HG03469 (cell line): Measurements from ENCODE around the gene HLA-E.
"Not testable (repeated sequence)": the region's sequence is repeated elsewhere in the genome, so short reads cannot be mapped to it uniquely, and the experiment has no call there.

Source experiments
- ATAC-seq: cut with Tn5 transposase; IDR thresholded peaks from one replicate; pipeline ENCODE4 v1.9.1; 2021; ENCODE audit warnings: mild to moderate bottlenecking, moderate library complexity, moderate number of reproducible peaks; ENCODE audit not compliant: unreplicated experiment

HLA-E gene

DNA sequence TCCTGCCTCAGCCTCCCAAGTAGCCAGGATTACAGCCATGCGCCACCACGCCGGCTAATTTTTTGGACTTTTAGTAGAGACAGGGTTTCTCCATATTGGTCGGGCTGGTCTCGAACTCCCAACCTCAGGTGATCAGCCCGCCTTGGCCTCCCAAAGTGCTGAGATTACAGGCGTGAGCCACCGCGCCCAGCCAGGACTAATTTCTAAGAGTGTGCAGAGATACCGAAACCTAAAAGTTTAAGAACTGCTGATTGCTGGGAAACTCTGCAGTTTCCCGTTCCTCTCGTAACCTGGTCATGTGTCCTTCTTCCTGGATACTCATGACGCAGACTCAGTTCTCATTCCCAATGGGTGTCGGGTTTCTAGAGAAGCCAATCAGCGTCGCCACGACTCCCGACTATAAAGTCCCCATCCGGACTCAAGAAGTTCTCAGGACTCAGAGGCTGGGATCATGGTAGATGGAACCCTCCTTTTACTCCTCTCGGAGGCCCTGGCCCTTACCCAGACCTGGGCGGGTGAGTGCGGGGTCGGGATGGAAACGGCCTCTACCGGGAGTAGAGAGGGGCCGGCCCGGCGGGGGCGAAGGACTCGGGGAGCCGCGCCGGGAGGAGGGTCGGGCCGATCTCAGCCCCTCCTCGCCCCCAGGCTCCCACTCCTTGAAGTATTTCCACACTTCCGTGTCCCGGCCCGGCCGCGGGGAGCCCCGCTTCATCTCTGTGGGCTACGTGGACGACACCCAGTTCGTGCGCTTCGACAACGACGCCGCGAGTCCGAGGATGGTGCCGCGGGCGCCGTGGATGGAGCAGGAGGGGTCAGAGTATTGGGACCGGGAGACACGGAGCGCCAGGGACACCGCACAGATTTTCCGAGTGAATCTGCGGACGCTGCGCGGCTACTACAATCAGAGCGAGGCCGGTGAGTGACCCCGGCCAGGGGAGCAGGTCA lies at the start of gene HLA-E:
Gene HLA-E (plus strand): TSS at position 429 of the 945 bp plus-strand sequence. CDS start 23 bp downstream, at position 452.
- ATAC-seq = peak; percentile 85

DNA sequence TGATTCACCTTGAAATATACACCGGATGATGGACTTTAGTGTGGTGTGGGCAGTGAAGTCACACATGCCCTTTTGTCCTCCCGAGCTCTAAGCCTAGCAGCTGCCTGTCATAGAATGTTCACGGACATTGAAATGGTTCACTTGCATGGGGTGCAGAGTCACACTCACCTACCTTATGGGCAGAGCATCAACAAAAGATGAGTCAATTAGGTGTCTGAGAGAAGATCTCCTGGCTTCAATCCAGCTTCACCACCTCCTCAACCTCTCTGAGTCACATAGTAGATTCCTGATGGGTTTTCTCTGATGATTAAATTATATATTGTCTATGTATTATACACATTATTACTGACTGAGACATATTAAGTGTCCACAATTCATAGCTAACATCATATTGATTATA lies 48.1 kb upstream of the HLA-E start:
- no peak for ATAC-seq

DNA sequence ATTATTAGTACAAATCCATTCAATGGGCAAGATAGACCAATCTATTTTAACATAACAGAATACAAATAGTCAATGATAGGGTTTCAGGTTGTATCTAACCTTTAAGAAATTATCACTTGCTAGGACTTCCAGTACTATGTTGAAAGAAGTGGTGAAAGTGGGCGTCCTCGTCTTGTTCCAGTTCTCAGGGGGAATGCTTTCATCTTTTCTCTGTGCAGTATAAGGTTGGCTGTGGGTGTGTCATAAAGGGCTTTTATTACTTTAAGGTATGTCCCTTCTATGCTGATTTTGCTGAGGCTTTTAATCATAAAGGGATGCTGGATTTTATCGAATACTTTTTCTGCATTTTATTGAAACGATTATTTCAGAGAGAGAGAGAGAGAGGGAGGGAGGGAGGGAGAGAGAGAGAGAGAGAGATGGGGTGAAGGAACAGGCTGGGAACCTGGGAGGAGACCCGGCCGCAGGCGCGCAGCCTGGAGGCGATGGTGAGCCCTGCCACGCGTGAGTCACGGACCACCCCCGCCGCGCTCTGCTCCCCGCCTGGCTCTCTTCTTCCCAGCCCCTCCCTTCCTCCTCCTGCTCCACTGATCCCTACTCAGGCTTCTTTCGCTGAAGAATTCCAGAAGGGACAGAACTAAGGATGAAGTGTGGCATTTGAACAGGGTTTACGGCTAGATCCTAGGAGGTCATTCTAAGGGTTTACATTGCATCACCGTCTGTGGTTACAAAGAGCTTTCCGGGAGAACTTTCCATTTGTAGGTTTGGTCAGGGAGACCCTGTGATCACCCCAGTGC lies 45.5 kb upstream of the HLA-E start:
- no peak for ATAC-seq

DNA sequence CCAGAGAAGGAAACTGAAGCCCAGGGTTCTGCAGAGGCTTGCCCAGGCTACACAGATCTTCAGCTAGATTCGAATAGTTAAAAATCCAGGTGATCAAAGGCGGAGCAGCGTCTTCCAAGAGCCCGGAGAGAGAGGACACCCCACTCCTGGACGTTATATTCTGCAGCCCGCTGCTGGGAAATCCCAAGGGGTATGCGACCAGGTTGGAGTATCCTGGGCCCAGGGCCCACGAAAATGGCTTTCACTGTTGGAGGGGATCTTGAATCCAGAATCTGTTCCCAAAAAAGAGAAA lies 44.9 kb upstream of the HLA-E start:
- ATAC-seq = no peak

DNA sequence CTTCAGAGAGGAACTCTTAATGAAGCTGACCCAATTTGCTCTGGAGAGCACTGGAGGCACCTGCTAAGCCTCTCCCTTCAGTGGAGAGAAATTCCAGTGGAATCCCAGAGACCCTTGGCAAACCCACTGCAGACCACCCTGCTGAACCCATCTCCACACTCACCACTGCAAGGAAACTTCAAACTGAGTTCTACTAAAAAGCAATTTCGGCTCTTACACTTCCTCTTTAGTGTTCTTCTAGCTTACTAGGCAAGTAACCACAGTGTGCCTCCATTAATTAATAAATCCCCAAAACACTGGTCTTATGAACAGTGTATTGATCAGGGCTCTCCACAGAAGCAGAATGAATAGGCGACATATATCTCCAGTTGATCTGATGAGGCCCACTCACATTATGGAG lies 43.0 kb upstream of the HLA-E start:
- no peak for ATAC-seq

DNA sequence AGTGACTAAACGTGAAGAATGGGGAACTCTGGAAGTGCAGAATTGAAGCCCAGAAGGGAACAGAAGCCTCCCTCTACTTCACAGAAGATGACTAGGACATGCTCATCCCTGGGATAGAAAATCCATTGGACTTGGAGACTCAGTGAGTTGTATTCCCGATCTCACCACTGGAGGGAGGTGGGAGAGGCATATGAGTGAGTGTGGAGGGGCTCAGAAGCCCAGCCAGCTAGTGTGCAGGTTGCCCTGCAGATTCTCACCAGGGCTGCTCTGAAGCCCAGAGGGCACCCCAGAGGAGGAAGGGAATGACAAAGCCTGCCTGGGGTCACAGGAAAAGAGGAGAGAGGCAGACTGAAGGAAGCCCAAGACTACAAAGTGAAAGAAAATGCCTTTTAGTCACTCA lies 42.1 kb upstream of the HLA-E start:
- ATAC-seq = no peak

DNA sequence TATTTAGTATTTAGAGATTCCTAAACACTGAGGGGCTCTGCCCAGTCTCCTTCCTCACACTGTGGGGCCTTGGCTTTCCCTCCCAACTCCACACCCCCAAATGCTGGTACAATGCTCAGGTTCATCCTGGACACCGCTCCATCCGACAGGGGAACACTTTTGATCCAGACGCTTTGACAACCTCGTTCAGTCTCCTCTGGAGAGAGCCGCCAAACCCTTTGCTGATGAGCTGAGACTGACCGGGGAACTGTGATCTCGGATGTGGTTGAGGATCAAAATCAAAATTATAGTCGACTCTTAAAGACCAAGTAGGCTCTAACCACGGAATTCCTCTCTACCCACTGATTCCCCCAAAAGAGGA lies 38.8 kb upstream of the HLA-E start:
- no peak for ATAC-seq

DNA sequence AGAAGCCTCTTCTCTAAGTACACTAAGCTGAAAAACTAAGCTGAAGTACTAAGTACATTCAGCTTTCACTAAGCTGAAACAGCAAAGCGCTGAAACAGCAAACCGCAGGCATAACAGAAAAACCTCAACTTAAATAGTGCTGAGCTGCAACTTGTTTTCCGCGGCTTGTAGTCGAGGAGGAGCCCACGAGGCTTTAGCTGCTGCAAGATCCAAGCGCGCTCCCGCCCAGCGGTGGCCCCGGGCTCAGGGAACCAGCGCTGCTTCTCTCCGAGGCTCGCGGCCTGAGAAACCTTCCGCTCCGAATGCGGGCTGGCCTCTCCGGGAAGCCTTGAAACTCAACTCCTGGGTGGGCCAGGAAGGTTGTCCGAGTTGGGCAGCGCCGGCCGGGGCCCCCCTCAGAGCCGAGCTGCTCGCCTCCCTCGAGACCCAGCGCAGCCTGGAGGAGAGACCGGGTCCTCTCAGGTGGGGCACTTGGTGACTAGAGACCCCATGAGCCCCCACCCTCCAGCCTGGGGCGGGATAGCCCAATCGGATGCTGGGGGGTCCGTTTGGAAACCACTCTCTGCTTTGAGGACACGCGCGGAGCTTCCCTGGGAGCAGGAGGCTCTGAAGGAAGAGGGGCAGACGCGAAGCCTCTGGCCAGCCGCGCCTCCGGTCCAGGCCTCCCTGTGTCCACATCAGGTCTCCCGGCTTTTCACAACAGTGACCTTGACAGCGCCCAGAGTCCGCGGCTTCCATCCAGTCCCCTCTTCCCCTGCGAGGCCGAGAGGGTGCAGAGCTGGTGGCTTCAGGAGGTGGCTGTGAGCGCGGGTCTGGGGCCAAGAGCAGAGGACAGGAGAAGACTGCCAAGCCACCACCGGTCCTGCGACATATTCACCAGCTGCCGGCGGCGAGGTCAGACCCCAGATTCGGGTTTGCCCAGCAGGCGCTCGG lies 38.1 kb upstream of the HLA-E start:
- ATAC-seq = no peak

DNA sequence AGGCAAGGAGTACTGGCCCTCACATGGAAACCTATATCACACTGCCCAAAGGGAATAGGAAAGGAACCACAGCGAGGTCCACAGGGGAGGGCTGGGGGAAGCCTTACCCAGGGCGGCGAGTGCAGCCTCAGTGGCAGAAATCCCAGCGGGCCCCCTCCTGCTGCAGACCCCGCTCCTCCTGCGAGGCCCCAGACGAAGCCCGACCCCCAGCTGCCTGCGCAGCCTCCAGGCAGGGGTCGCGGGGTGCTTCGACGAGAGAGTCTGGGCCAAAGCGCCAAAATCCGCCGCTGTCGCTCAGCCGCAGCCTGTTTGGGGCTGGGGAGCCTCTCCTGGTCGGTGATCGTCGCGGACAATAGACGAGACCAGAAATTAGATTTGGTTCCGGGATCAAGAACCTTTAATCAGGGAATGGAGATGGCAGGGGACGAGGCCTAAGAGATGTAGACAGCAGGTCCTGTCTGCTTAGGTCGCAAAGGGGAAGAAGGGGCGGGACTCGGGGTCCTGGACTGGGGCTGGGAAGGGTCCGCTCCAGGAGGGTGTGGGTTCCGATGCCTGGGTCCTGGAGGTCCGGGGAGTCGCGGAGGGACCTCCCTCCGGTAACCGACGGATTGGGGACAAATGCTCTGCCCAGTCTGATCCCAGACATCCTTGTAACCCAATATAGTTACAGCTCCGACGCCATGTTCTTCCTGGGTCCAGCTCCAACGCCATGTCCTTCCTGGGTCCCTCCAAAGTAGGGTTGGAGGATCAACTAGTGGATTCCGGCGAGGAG lies 36.4 kb upstream of the HLA-E start:
- ATAC-seq = no peak

DNA sequence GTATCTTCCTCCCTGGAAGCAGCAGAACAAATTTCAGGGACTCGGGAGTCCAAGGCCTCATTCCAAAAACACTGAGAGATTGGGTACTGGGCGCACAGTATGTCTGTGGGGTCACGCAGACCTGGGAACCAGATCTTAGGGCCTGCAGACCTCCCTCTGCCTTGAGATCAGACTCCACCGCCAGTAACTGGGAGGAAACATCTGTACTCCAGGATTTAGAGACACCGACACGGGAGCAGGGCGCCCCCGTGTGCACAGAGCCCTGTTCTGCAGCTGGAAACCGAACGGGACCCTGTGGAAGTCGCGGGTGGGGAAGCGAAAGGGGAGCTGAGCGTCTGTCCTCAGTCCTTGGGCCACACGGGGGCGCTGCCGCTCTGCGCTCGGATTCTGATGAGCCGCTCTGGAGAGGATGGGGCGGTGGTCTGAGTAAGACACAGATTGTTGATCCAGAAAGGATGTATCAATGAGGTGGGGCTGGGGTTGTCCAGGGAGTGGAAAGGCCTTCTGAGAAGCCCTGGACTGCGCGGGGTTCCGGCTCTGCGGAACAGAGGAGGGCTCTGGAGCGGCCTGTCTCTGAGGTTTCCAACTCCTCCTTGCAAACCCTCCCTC lies 35.7 kb upstream of the HLA-E start:
- no peak for ATAC-seq

DNA sequence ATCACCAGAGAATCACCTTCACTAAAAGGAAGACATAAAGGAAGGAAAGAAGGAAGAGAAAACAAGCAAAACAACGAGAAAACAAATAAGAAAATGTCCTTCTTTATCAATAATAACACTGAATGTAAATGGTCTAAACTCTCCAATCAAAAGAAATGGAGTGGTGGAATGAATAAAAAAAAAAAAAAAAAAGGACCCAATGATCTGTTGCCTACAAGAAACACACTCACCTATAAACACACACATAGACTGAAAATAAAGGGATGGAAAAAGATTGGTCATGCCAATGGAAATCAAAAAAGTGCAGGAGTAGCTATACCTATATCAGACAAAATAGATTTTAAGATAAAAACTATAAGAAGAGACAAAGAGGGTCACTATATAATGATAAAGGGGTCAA lies 30.2 kb upstream of the HLA-E start:
- no peak for ATAC-seq

DNA sequence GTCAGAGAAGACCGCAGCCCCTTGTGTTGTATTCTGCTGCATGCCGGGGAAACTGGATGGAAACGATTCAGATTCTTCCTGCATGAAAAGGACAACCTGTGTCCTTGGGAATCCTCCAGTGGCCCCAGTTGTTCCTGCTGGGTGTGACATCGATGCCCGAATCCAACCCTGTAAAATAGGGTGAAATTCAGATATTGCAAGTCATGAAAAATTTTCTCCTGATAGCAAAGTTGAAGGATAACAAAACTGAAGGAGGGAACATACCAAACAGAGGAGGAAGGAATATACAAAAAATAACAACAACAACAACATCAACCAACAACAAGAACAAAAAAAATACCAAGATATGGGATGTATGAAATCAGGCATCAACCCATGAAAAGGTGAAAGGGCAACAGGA lies 28.3 kb upstream of the HLA-E start:
- ATAC-seq = no peak

DNA sequence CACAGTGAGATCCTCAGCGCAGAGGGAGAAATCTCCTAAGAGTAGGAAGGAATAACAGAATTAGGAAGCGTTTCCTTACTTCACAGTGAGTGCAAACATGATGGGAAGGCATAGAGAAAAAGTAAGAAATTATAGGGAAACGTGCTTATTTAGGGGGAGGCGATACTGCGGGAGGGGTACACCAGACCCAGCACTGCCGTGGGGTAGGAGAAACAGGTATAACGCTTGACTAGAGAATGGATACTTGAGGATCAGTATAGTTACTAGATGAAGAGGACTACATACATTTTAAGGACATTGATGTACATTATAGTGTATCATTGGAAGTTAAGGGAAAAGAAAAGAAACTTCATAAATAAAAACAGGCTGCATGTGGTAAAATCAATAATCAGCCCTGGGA lies 26.8 kb upstream of the HLA-E start:
- no peak for ATAC-seq

DNA sequence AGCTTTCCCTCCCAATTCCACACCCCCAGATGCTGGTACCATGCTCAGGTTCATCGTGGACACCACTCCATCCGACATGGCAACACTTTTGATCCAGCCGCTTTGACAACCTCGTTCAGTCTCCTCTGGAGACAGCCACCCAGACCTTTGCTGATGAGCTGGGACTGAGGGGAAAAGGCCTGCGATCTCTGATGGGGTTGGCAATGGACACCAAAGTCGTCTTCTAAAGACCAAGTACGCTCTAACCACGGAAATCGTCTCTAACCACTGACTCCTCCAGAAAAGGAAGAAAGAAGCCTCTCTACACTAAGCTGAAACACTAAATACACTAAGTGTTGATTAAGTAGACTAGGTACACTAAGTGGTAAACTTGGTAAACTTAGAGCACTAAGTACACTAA lies 26.1 kb upstream of the HLA-E start:
- ATAC-seq = no peak

DNA sequence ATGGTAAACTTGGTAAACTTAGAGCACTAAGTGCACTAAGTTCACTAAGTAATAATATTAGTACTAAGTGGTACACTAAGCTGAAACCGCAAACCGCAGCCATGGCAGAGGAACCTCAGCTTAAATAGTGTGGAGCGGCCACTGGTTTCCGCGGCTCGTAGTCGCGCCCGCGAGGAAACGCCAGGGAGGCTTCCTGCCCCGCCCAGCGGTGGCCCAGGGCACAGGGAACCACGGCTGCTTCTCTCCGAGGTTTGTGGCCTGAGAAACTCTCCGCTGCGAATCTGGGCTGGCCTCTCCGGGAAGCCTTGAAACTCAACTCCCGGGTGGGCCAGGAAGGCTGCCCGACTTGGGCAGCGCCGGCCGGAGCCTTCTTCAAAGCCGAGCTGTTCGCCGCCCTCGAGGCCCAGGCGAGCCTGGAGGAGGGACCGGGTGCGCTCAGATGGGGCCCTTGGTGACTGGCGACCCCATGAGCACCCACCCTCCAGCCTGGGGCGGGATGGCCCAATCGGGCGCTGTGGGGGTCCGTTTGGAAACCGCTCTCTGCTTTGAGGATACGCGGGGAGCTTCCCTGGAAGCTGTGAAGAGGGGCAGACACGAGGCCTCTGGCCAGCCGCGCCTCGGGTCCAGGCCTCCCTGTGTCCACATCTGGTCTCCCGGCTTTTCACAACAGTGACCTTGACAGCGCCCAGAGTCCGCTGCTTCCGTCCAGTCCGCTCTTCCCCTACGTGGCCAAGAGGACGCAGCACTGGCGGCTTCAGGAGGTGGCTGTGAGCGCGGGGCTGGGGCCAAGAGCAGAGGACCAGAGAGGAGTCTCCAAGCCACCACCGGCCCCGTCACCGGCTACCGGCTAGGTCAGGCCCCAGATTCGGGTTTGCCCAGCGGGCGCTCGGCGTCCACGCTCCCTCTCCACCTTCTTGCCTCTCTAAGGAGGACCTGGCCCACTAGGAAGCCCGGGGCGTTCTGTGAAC lies 25.4 kb upstream of the HLA-E start:
- no peak for ATAC-seq

DNA sequence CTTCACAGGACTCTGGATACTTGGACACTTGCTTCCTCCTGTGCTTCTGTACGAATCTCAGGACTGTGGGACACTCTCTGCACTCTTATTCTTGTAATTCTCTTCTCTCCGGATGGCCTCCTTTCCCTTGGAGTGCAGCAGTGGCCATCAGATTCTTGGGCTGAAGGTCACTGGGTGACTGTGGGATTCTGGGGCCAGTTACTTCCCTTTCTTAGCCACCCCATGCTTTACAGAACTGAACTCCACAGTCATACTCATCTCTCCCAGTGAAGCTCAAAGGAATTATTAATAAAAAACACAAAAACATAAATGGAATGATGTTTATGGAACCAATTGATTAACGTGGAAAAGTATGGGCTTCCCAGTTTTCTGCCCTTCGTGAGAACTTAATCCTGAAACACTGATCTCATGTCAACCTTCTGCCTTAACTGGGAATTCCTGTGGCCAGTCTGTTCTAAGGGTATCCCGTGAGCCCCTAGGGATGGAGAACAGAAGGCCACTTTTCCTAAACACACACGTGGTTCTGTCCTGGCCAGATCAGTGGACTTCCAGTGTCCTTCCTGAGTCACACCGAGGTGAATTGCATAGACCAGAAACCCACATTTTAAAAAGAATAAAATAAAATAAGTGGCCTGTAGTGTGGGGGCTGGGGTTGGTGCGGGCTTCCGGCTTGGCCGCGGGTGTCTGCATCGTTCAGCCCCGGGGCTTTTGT lies 23.6 kb upstream of the HLA-E start:
- no peak for ATAC-seq

DNA sequence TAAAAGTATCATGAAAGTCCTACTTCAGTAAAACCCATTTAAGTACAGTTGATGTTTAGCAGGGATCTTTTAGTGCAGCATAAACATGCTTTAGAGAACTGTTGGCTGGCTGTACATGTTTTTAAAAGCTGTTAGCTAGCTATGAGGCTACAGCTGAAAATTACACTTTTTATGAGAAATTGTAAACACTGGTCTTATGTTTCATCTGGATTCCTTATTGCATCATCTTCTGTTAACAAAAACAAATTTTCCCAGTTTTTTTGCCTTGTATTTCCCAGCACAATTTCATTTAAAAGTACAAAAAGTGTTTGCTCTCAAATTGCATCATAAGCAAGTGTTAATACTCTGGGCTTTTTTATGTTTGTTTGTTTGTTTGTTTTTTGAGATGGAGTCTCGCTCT lies 18.3 kb upstream of the HLA-E start:
- no peak for ATAC-seq

DNA sequence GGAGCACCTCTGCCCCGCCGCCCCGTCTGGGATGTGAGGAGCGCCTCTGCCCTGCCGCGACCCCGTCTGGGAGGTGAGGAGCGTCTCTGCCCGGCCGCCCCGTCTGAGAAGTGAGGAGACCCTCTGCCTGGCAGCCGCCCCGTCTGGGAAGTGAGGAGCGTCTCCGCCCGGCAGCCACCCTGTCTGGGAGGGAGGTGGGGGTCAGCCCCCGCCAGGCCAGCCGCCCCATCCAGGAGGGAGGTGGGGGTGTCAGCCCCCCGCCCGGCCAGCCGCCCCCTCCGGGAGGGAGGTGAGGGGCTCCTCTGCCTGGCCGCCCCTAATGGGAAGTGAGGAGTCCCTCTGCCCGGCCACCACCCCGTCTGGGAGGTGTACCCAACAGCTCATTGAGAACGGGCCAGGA lies 14.2 kb upstream of the HLA-E start:
- ATAC-seq = not testable (repeated sequence)
